Gastroesophageal sphincter (tissue), 4 donors: ENCODE measurements around the gene CACNA1E. TPM values are rescaled to one million over a fixed set of nuclear protein-coding genes. Genes with fewer than 3 reads are reported as not detected.
"Not testable (repeated sequence)": the region's sequence is repeated elsewhere in the genome, so short reads cannot be mapped to it uniquely, and the experiment has no call there.

Source experiments
- ATAC-seq: fragments of 150-250 bp; one replicate; pipeline ENCODE4 v1.9.1; 2016; ENCODE audit warnings: mild to moderate bottlenecking, moderate library complexity
- H3K27ac ChIP-seq, 4 donors: fragments of 200-600 bp; sonication (generic) in 3 of 4; 1 replicate in 3 of 4; 2 replicates in 1 of 4; pipeline ENCODE4 v1.5.1; 2016 to 2019
- H3K27me3 ChIP-seq: fragments of 200-600 bp; sonication (generic); one replicate; pipeline ENCODE4 v1.5.1; 2019
- H3K36me3 ChIP-seq, 2 donors: fragments of 200-600 bp; sonication (generic); one replicate each; pipeline ENCODE4 v1.5.1; 2019; ENCODE audit warnings: control low read depth in 1 of 2
- H3K4me1 ChIP-seq, 3 donors: fragments of 200-600 bp; sonication (generic); 1 replicate in 2 of 3; 2 replicates in 1 of 3; pipeline ENCODE4 v1.5.1; 2016 to 2019; ENCODE audit warnings: control low read depth in 2 of 3
- H3K4me3 ChIP-seq, 2 donors: fragments of 200-600 bp; sonication (generic); one replicate each; pipeline ENCODE4 v1.5.1; 2019; ENCODE audit warnings: mild to moderate bottlenecking in 1 of 2, moderate library complexity in 1 of 2
- H3K9me3 ChIP-seq, 3 donors: fragments of 200-600 bp; sonication (generic); one replicate each; pipeline ENCODE4 v1.5.1; 2017 to 2019; ENCODE audit warnings: control low read depth in 2 of 3
- EP300 ChIP-seq: sonication (generic); formaldehyde crosslinking; IDR thresholded peaks from one replicate; pipeline ENCODE4 v1.6.1; 2017; ENCODE audit warnings: antibody characterized with exemption, mild to moderate bottlenecking
- POLR2A ChIP-seq, 2 donors: fragments of 450-650 bp; IDR thresholded peaks; one replicate each; pipeline ENCODE4 v1.6.1; 2017; ENCODE audit warnings: antibody characterized with exemption in 2 of 2, mild to moderate bottlenecking in 2 of 2, moderate library complexity in 1 of 2
- POLR2AphosphoS5 ChIP-seq: sonication (generic); formaldehyde crosslinking; IDR thresholded peaks from one replicate; pipeline ENCODE4 v1.6.1; 2017; ENCODE audit warnings: antibody characterized with exemption
- WGBS, 2 donors: methylation state at CpG; one replicate each; pipeline ENCODE4 v1.1.5; 2018; ENCODE audit warnings: low coverage in 1 of 2; 5-methylcytosine and 5-hydroxymethylcytosine counted together
- small RNA-seq, 4 donors: library from RNA; depleted of rRNA; stranded (forward); fragments of <200 nt; gene quantifications; one replicate each; pipeline ENCODE3, GENCODE V24; 2016
- total RNA-seq, 4 donors: library from RNA; depleted of rRNA; stranded (reverse); fragments of >200 nt; gene quantifications; one replicate each; pipeline ENCODE4 v1.1.0, GENCODE V29; 2016
- TF ChIP-seq, protein P1 (sequence below), 4 experiments: fragments of 200-600 bp in 2 of 4; fragments of 450-650 bp in 2 of 4; sonication (generic) in 1 of 4; IDR thresholded peaks; one replicate each; pipeline ENCODE4 v1.5.1; 2017 to 2019; ENCODE audit warnings: antibody characterized with exemption in 4 of 4, mild to moderate bottlenecking in 2 of 4, moderate library complexity in 2 of 4

CACNA1E gene
- total RNA-seq, 4 donors from 2014 or later, result 0.13 to 0.23 (median 0.16) TPM

GRCh38 chr1:181846681-181847080 is 363.4 kb downstream of the CACNA1E start:
- Histone ChIP-seq H3K27ac (no peak overlapping the region), H3K4me3 (no peak overlapping the region), H3K27me3 (no peaks in the 10 kb centered on the region), H3K36me3 (no peaks in the 10 kb centered on the region), H3K4me1 (no peaks in the 10 kb centered on the region), H3K9me3 (no peaks in the 10 kb centered on the region)
- no peak for ATAC-seq
- TF ChIP-seq EP300 (no peak), POLR2A (IDR thresholded peaks at IDR 0.05) (no peak), POLR2AphosphoS5 (no peak)
- TF ChIP-seq, protein P1, sequence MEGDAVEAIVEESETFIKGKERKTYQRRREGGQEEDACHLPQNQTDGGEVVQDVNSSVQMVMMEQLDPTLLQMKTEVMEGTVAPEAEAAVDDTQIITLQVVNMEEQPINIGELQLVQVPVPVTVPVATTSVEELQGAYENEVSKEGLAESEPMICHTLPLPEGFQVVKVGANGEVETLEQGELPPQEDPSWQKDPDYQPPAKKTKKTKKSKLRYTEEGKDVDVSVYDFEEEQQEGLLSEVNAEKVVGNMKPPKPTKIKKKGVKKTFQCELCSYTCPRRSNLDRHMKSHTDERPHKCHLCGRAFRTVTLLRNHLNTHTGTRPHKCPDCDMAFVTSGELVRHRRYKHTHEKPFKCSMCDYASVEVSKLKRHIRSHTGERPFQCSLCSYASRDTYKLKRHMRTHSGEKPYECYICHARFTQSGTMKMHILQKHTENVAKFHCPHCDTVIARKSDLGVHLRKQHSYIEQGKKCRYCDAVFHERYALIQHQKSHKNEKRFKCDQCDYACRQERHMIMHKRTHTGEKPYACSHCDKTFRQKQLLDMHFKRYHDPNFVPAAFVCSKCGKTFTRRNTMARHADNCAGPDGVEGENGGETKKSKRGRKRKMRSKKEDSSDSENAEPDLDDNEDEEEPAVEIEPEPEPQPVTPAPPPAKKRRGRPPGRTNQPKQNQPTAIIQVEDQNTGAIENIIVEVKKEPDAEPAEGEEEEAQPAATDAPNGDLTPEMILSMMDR (IDR thresholded peaks at IDR 0.05), result no peak

GRCh38 chr1:181849071-181849470 is 365.8 kb downstream of the CACNA1E start:
- Histone ChIP-seq H3K4me3 (no peak overlapping the region), H3K4me1 (no peaks in the 10 kb centered on the region), H3K27me3 (no peaks in the 10 kb centered on the region), H3K9me3 (peaks cover 0 to 10% (median 0%) of the 10 kb centered on the region in 3 donors), H3K27ac (no peak overlapping the region), H3K36me3 (no peaks in the 10 kb centered on the region)
- no peak for TF ChIP-seq POLR2A (IDR thresholded peaks at IDR 0.05)
- TF ChIP-seq POLR2AphosphoS5, result no peak
- TF ChIP-seq, protein P1 (IDR thresholded peaks at IDR 0.05), result no peak
- TF ChIP-seq EP300, result no peak
- ATAC-seq, result no peak
- 50 to 67% methylated on average over 1 of the region's 4 CpGs for WGBS, 2 donors

DNA sequence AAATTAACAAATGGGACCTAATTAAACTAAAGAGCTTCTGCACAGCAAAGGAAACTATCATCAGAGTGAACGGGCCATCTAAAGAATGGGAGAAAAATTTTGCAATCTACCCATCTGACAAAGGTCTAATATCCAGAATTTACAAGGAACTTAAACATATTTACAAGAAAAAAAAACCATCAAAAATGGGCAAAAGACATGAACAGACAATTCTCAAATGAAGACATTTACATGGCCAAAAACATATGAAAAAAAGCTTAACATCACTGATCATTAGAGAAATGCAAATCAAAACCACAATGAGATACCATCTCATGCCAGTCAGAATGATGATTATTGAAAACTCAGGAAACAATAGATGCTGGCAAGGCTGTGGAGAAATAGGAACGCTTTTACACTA is 370.9 kb downstream of the CACNA1E start:
- H3K36me3 ChIP-seq, H3K4me3 ChIP-seq, ATAC-seq, H3K27ac ChIP-seq, H3K27me3 ChIP-seq, H3K4me1 ChIP-seq: not testable (repeated sequence)
- WGBS, 2 donors, result 80 to 92% methylated on average over 2 of the region's 2 CpGs
- H3K9me3 ChIP-seq, result peaks cover 0 to 16% (median 0%) of the 10 kb centered on the region in 3 donors

DNA sequence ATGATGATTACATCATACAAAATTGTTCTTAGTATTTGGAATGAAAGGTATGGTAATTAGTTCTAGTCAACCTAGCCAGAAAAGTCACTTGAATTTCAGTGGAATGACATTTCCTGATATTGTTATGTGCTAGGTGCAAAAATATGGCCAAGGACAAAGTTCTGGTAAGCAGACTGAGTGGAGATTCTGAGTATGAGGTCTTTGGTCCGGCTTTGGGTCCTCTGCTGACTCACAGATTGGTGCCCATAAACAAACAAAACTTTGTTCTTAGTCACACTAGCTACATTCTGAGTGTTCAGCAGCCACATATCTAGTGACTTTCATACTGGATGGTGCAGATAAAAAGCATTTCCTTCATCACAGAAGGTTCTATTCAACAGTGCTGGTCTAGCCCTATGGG is 372.1 kb downstream of the CACNA1E start:
- peaks cover 0 to 16% (median 0%) of the 10 kb centered on the region in 3 donors for H3K9me3 ChIP-seq
- TF ChIP-seq POLR2AphosphoS5 (no peak), POLR2A (IDR thresholded peaks at IDR 0.05) (no peak), EP300 (no peak)
- TF ChIP-seq, protein P1 (IDR thresholded peaks at IDR 0.05), result no peak
- no peak overlapping the region for H3K4me3 ChIP-seq
- no peaks in the 10 kb centered on the region for H3K27me3 ChIP-seq
- H3K4me1 ChIP-seq, result no peaks in the 10 kb centered on the region
- H3K27ac ChIP-seq, result no peak overlapping the region
- 13 to 33% methylated on average over 1 of the region's 1 CpG for WGBS, 2 donors
- no peak for ATAC-seq
- no peaks in the 10 kb centered on the region for H3K36me3 ChIP-seq

Small RNA genes lying within 50 kb of the gene (small RNA-seq; reads per million reads assigned to genes)
- gene RF00017 (0 reads per million in 4 donors), gene RNA5SP70 (0.09 to 0.27 (median 0.13) reads per million in 4 donors)
